SU-DHL-6 (cell line): ENCODE data around the gene ARMC12.
"Not testable (repeated sequence)": the region's sequence is repeated elsewhere in the genome, so short reads cannot be mapped to it uniquely, and the experiment has no call there.

Source experiments
- CTCF ChIP-seq: fragments of 200-600 bp; sonication (generic); IDR thresholded peaks from one replicate; pipeline ENCODE4 v1.5.1; 2017; ENCODE audit warnings: antibody characterized with exemption, mild to moderate bottlenecking, low read length, moderate library complexity; ENCODE audit not compliant: insufficient read depth, poor library complexity, severe bottlenecking
- EZH2phosphoT487 ChIP-seq: fragments of 200-600 bp; sonication (generic), shearing (Covaris generic); conservative IDR thresholded peaks from 2 replicates; pipeline ENCODE4 v1.6.1; 2018; ENCODE audit warnings: mild to moderate bottlenecking, antibody characterized with exemption, low read length, moderate library complexity, mixed read lengths

GRCh38 chr6:35690006-35690405 lies 46.8 kb upstream of the ARMC12 start:
- TF ChIP-seq EZH2phosphoT487, CTCF: not testable (repeated sequence)
